ENCODE measurements around the gene C1S. TPM values are rescaled to one million over a fixed set of nuclear protein-coding genes. Genes with fewer than 3 reads are reported as not detected.

C1S gene
- total and polyA plus RNA-seq, 9 of the 15 experiments (the other 6 are each of a cell fraction or from before 2014, with no cell fraction given), result 0.08 to 0.84 (median 0.27) TPM

DNA sequence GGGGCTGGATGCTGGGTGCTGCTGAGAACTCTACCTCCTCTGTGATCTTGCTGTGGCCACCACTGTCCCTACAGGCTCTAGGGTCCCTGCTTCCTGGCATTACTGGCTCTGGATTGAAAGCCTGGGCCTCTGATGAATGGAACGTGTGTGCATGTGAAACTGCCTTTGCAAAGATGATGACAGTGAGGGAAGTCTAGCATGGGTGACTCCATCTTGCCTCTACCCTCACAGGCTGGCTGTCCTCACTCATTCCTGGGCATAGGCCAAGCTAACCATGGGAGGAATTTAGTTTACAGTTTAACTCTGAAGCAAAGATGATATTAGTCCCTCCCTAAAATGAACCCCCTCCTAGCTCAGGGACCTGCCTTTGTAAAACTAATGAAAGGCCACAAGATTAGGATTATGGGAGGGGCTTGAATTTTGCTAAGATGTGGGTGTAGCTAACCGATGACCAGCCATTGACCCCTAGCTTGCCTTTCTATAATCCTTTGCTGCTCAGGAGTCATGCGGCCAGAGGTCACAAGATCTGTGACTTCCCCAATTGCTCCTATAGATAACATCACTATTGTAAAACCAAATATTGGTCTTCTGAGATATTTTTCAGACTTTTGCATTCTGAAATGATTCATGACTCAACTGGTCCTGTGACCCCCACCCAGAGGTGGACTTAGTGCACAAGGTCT, 2.2 kb upstream of the C1S start (continued):
- TF ChIP-seq RBFOX2 (IDR thresholded peaks at IDR 0.05; ENCODE audit: low read depth, low read length) (no peak), KDM5B (IDR thresholded peaks at IDR 0.05; ENCODE audit: insufficient replicate concordance, low read depth, low read length) (no peak), ZNF224 (CRISPR knock-in tag; IDR thresholded peaks at IDR 0.05) (no peak), SNRNP70 (optimal IDR thresholded peaks at IDR 0.05; ENCODE audit: low read depth, low read length) (no peak), MCM7 (IDR thresholded peaks at IDR 0.05) (no peak), TAF15 (IDR thresholded peaks at IDR 0.05; ENCODE audit: low read depth, low read length) (no peak), SMARCC2 (IDR thresholded peaks at IDR 0.05; ENCODE audit: low read depth) (no peak), SOX6 (IDR thresholded peaks at IDR 0.05) (peak; percentile 81), ZNF146 (CRISPR knock-in tag; IDR thresholded peaks at IDR 0.05; ENCODE audit: unreplicated experiment) (no peak), CEBPG (CRISPR knock-in tag; IDR thresholded peaks at IDR 0.05) (no peak), CEBPG (tag; conservative IDR thresholded peaks at IDR 0.05 in 1 of 2, IDR thresholded peaks at IDR 0.05 in 1 of 2) (no peak)
- TF ChIP-seq, protein P1, sequence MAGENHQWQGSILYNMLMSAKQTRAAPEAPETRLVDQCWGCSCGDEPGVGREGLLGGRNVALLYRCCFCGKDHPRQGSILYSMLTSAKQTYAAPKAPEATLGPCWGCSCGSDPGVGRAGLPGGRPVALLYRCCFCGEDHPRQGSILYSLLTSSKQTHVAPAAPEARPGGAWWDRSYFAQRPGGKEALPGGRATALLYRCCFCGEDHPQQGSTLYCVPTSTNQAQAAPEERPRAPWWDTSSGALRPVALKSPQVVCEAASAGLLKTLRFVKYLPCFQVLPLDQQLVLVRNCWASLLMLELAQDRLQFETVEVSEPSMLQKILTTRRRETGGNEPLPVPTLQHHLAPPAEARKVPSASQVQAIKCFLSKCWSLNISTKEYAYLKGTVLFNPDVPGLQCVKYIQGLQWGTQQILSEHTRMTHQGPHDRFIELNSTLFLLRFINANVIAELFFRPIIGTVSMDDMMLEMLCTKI (IDR thresholded peaks at IDR 0.05; ENCODE audit: partially characterized antibody), result no peak
- TF ChIP-seq, protein P2, sequence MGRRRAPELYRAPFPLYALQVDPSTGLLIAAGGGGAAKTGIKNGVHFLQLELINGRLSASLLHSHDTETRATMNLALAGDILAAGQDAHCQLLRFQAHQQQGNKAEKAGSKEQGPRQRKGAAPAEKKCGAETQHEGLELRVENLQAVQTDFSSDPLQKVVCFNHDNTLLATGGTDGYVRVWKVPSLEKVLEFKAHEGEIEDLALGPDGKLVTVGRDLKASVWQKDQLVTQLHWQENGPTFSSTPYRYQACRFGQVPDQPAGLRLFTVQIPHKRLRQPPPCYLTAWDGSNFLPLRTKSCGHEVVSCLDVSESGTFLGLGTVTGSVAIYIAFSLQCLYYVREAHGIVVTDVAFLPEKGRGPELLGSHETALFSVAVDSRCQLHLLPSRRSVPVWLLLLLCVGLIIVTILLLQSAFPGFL (CRISPR knock-in tag; IDR thresholded peaks at IDR 0.05), result no peak
- TF ChIP-seq, protein P3, sequence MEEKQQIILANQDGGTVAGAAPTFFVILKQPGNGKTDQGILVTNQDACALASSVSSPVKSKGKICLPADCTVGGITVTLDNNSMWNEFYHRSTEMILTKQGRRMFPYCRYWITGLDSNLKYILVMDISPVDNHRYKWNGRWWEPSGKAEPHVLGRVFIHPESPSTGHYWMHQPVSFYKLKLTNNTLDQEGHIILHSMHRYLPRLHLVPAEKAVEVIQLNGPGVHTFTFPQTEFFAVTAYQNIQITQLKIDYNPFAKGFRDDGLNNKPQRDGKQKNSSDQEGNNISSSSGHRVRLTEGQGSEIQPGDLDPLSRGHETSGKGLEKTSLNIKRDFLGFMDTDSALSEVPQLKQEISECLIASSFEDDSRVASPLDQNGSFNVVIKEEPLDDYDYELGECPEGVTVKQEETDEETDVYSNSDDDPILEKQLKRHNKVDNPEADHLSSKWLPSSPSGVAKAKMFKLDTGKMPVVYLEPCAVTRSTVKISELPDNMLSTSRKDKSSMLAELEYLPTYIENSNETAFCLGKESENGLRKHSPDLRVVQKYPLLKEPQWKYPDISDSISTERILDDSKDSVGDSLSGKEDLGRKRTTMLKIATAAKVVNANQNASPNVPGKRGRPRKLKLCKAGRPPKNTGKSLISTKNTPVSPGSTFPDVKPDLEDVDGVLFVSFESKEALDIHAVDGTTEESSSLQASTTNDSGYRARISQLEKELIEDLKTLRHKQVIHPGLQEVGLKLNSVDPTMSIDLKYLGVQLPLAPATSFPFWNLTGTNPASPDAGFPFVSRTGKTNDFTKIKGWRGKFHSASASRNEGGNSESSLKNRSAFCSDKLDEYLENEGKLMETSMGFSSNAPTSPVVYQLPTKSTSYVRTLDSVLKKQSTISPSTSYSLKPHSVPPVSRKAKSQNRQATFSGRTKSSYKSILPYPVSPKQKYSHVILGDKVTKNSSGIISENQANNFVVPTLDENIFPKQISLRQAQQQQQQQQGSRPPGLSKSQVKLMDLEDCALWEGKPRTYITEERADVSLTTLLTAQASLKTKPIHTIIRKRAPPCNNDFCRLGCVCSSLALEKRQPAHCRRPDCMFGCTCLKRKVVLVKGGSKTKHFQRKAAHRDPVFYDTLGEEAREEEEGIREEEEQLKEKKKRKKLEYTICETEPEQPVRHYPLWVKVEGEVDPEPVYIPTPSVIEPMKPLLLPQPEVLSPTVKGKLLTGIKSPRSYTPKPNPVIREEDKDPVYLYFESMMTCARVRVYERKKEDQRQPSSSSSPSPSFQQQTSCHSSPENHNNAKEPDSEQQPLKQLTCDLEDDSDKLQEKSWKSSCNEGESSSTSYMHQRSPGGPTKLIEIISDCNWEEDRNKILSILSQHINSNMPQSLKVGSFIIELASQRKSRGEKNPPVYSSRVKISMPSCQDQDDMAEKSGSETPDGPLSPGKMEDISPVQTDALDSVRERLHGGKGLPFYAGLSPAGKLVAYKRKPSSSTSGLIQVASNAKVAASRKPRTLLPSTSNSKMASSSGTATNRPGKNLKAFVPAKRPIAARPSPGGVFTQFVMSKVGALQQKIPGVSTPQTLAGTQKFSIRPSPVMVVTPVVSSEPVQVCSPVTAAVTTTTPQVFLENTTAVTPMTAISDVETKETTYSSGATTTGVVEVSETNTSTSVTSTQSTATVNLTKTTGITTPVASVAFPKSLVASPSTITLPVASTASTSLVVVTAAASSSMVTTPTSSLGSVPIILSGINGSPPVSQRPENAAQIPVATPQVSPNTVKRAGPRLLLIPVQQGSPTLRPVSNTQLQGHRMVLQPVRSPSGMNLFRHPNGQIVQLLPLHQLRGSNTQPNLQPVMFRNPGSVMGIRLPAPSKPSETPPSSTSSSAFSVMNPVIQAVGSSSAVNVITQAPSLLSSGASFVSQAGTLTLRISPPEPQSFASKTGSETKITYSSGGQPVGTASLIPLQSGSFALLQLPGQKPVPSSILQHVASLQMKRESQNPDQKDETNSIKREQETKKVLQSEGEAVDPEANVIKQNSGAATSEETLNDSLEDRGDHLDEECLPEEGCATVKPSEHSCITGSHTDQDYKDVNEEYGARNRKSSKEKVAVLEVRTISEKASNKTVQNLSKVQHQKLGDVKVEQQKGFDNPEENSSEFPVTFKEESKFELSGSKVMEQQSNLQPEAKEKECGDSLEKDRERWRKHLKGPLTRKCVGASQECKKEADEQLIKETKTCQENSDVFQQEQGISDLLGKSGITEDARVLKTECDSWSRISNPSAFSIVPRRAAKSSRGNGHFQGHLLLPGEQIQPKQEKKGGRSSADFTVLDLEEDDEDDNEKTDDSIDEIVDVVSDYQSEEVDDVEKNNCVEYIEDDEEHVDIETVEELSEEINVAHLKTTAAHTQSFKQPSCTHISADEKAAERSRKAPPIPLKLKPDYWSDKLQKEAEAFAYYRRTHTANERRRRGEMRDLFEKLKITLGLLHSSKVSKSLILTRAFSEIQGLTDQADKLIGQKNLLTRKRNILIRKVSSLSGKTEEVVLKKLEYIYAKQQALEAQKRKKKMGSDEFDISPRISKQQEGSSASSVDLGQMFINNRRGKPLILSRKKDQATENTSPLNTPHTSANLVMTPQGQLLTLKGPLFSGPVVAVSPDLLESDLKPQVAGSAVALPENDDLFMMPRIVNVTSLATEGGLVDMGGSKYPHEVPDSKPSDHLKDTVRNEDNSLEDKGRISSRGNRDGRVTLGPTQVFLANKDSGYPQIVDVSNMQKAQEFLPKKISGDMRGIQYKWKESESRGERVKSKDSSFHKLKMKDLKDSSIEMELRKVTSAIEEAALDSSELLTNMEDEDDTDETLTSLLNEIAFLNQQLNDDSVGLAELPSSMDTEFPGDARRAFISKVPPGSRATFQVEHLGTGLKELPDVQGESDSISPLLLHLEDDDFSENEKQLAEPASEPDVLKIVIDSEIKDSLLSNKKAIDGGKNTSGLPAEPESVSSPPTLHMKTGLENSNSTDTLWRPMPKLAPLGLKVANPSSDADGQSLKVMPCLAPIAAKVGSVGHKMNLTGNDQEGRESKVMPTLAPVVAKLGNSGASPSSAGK (IDR thresholded peaks at IDR 0.05), result no peak

Data from K562 (cell line).